Left ventricle myocardium inferior (tissue), 1 donor: ENCODE results near the gene CCDC167. TPM values are rescaled to one million over a fixed set of nuclear protein-coding genes. Genes with fewer than 3 reads are reported as not detected.

ENCODE experiments used
- DNase-seq: peaks from one replicate; pipeline ENCODE4 v3.0.0-alpha.2; 2020
- H3K27ac ChIP-seq: fragments of 200-600 bp; replicated peaks from 2 replicates; pipeline ENCODE4 v1.8.0; 2021
- H3K27me3 ChIP-seq: fragments of 200-600 bp; 2 replicates; pipeline ENCODE4 v1.8.0; 2021; ENCODE audit warnings: low read depth
- H3K36me3 ChIP-seq: fragments of 200-600 bp; 2 replicates; pipeline ENCODE4 v1.8.0; 2021
- H3K4me1 ChIP-seq: fragments of 200-600 bp; 2 replicates; pipeline ENCODE4 v1.8.0; 2021
- H3K4me3 ChIP-seq: fragments of 200-600 bp; 2 replicates; pipeline ENCODE4 v1.8.0; 2021; ENCODE audit warnings: mild to moderate bottlenecking, moderate library complexity
- H3K9me3 ChIP-seq: fragments of 200-600 bp; replicated peaks from 2 replicates; pipeline ENCODE4 v1.8.0; 2021
- CTCF ChIP-seq: fragments of 200-600 bp; IDR thresholded peaks from 2 replicates; pipeline ENCODE4 v1.8.0; 2021; ENCODE audit warnings: antibody characterized with exemption, mild to moderate bottlenecking, borderline replicate concordance
- intact Hi-C: fragments of 100-400 bp; cut with micrococcal nuclease; formaldehyde crosslinking; loops from one replicate; pipeline ENCODE4 v1.11.0; 2022
- total RNA-seq: library from RNA; stranded (reverse); fragmentation: NEBNext Ultra II Directional; extraction: Animal tissue kit (Norgen Biotek cat#: 25700); gene quantifications from one replicate; pipeline ENCODE4 v1.2.1, GENCODE V29; 2021
- donor health status: DM: no; HTN: yes; CAD: no; lungs with severe emphysema.

CCDC167 gene
- total RNA-seq, 1 donor from 2014 or later: 28.1 TPM

GRCh38 chr6:37535428-37535758, 35.7 kb upstream of the CCDC167 start:
- H3K27me3 ChIP-seq: peaks cover 77% of the 10 kb centered on the region
- peaks cover 16% of the 10 kb centered on the region for H3K4me1 ChIP-seq
- intact Hi-C loops: no loop called here
- H3K9me3 ChIP-seq: no peaks in the 10 kb centered on the region
- TF ChIP-seq CTCF: no peak
- DNase-seq: no peak
- H3K4me3 ChIP-seq: peak overlapping the region; percentile 62
- no peak overlapping the region for H3K27ac ChIP-seq
- H3K36me3 ChIP-seq: no peaks in the 10 kb centered on the region

DNA sequence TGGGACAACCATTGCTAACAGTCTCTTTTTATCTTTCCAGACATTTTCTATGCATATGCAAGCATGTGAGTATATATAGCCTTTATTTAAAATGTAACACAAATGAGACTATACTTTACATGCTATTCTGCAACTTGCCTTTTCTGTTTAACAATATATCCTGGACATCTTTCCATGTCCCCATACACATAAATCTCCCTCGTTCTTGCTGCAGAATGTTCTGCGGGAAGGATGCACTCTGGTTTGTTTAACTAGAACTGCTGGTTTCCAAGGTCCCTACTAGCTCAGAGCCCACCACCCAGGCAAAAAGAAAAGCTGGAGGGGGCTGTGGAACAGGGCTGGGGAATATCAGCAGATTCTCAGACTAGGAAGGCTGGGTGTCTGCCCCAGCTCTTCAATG, 35.2 kb upstream of the CCDC167 start:
- intact Hi-C loops: no loop called here
- no peak for TF ChIP-seq CTCF
- no peak for DNase-seq
- Histone ChIP-seq H3K27me3 (peaks cover 82% of the 10 kb centered on the region), H3K4me1 (peaks cover 16% of the 10 kb centered on the region), H3K9me3 (no peaks in the 10 kb centered on the region), H3K36me3 (no peaks in the 10 kb centered on the region), H3K4me3 (no peak overlapping the region), H3K27ac (no peak overlapping the region)

- H3K36me3 ChIP-seq: no peaks in the 10 kb centered on the region
- H3K27ac ChIP-seq: no peak overlapping the region
- H3K27me3 ChIP-seq: peaks cover 96% of the 10 kb centered on the region
- no peak for TF ChIP-seq CTCF
- intact Hi-C loops: no loop called here
- DNase-seq: no peak
- peaks cover 16% of the 10 kb centered on the region for H3K4me1 ChIP-seq
- no peaks in the 10 kb centered on the region for H3K9me3 ChIP-seq
- H3K4me3 ChIP-seq: no peak overlapping the region
Observed at GRCh38 chr6:37532122-37532521, 32.4 kb upstream of the CCDC167 start.

GRCh38 chr6:37531437-37532036, 31.8 kb upstream of the CCDC167 start:
- peaks cover 96% of the 10 kb centered on the region for H3K27me3 ChIP-seq
- intact Hi-C loops: no loop called here
- H3K9me3 ChIP-seq: no peaks in the 10 kb centered on the region
- H3K27ac ChIP-seq: no peak overlapping the region
- H3K36me3 ChIP-seq: no peaks in the 10 kb centered on the region
- H3K4me3 ChIP-seq: no peak overlapping the region
- peaks cover 15% of the 10 kb centered on the region for H3K4me1 ChIP-seq
- TF ChIP-seq CTCF: no peak
- no peak for DNase-seq

DNA sequence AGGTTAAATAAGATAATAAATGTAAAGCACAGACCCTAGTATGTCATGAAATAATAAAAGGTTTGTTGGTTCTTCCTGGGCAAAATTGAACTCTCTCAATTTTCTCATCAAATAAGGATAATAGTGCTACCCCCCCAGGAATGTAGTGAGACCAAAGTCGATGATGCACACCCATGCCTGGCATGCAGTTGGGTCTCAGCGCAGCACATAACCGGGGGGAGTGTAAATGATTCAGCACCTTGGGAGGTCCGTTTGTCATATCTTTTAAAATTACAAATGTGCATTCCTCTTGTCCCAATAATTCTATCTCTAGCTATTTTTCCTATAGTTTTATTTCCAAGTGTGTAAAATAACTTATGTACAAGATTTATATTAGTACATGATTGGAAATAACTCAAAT, 31.3 kb upstream of the CCDC167 start:
- no peak for TF ChIP-seq CTCF
- Histone ChIP-seq H3K36me3 (no peaks in the 10 kb centered on the region), H3K4me1 (peaks cover 10% of the 10 kb centered on the region), H3K27me3 (peaks cover 96% of the 10 kb centered on the region), H3K9me3 (no peaks in the 10 kb centered on the region), H3K4me3 (no peak overlapping the region), H3K27ac (no peak overlapping the region)
- intact Hi-C loops: no loop called here
- DNase-seq: no peak
